ENCODE data around the gene DDX50.
"Not testable (repeated sequence)": the region's sequence is repeated elsewhere in the genome, so short reads cannot be mapped to it uniquely, and the experiment has no call there.

DNA sequence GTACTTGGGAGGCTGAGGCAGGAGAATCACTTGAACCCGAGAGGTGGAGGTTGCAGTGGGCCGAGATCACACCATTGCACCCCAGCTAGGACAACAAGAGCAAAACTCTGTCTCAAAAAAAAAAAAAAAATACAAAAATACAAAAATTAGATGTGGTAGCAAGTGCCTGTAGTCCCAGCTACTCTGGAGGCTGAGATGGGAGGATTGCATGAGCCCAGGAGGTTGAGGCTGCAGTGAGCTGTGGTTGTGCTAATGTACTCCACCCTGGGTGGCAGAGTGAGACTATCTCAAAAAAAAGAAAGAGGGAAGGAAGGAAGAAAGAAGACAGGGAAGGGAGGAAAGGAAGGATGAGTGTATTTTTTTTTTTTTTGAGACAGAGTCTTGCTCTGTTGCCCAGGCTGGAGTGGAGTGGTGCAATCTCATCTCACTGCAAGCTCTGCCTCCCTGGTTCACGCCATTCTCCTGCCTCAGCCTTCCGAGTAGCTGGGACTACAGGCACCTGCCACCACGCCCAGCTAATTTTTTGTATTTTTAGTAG is 74.9 kb downstream of the DDX50 start:
- TF ChIP-seq, protein P1, sequence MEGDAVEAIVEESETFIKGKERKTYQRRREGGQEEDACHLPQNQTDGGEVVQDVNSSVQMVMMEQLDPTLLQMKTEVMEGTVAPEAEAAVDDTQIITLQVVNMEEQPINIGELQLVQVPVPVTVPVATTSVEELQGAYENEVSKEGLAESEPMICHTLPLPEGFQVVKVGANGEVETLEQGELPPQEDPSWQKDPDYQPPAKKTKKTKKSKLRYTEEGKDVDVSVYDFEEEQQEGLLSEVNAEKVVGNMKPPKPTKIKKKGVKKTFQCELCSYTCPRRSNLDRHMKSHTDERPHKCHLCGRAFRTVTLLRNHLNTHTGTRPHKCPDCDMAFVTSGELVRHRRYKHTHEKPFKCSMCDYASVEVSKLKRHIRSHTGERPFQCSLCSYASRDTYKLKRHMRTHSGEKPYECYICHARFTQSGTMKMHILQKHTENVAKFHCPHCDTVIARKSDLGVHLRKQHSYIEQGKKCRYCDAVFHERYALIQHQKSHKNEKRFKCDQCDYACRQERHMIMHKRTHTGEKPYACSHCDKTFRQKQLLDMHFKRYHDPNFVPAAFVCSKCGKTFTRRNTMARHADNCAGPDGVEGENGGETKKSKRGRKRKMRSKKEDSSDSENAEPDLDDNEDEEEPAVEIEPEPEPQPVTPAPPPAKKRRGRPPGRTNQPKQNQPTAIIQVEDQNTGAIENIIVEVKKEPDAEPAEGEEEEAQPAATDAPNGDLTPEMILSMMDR (IDR thresholded peaks at IDR 0.05): not testable (repeated sequence)
- TF ChIP-seq POLR2A (IDR thresholded peaks at IDR 0.05): not testable (repeated sequence)
